PC-3 (cell line): ENCODE measurements around the gene EPN2.

ENCODE experiments used
- EZH2phosphoT487 ChIP-seq: fragments of 300-600 bp; sonication (generic); IDR thresholded peaks from 2 replicates; pipeline ENCODE4 v1.6.1; 2018; ENCODE audit warnings: mild to moderate bottlenecking, antibody characterized with exemption, low read length, borderline replicate concordance
- TF ChIP-seq, protein P1 (sequence below): fragments of 300-600 bp; sonication (generic); conservative IDR thresholded peaks from 2 replicates; pipeline ENCODE4 v1.5.1; 2017; ENCODE audit warnings: antibody characterized with exemption, low read depth, mild to moderate bottlenecking, low read length

GRCh38 chr17:19366637-19366972 is 129.4 kb downstream of the EPN2 start:
- TF ChIP-seq, protein P1, sequence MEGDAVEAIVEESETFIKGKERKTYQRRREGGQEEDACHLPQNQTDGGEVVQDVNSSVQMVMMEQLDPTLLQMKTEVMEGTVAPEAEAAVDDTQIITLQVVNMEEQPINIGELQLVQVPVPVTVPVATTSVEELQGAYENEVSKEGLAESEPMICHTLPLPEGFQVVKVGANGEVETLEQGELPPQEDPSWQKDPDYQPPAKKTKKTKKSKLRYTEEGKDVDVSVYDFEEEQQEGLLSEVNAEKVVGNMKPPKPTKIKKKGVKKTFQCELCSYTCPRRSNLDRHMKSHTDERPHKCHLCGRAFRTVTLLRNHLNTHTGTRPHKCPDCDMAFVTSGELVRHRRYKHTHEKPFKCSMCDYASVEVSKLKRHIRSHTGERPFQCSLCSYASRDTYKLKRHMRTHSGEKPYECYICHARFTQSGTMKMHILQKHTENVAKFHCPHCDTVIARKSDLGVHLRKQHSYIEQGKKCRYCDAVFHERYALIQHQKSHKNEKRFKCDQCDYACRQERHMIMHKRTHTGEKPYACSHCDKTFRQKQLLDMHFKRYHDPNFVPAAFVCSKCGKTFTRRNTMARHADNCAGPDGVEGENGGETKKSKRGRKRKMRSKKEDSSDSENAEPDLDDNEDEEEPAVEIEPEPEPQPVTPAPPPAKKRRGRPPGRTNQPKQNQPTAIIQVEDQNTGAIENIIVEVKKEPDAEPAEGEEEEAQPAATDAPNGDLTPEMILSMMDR: no peak
- no peak for TF ChIP-seq EZH2phosphoT487
